D721Med (cell line): ENCODE data around the gene FAM107A.

Source experiments
- DNase-seq: peaks from one replicate; pipeline ENCODE4 v3.0.0; 2011; ENCODE audit warnings: low spot score; ENCODE audit not compliant: insufficient read length
- FAIRE-seq: peaks from 2 replicates; lab custom pipeline; 2011; peaks lifted over from hg19 to GRCh38; lab: Jason Lieb, UNC
- CTCF ChIP-seq: IDR thresholded peaks from 2 replicates; pipeline ENCODE4 v1.5.1; 2012; ENCODE audit warnings: mild to moderate bottlenecking, control low read depth; ENCODE audit not compliant: insufficient read depth; ENCODE audit errors: missing control alignments

FAM107A gene

GRCh38 chr3:58594117-58594516 lies 16.9 kb upstream of the FAM107A start:
- DNase-seq (no peak), FAIRE-seq (no peak)
- TF ChIP-seq CTCF, result no peak

GRCh38 chr3:58591517-58592510 lies 14.6 kb upstream of the FAM107A start:
- DNase-seq (no peak), FAIRE-seq (no peak)
- TF ChIP-seq CTCF, result no peak

- FAIRE-seq, result no peak
- no peak for TF ChIP-seq CTCF
- no peak for DNase-seq
Measured at GRCh38 chr3:58588030-58588614, 10.9 kb upstream of the FAM107A start.

- no peak for DNase-seq
- no peak for FAIRE-seq
- TF ChIP-seq CTCF, result no peak
Measured at GRCh38 chr3:58586776-58587192, 9.6 kb upstream of the FAM107A start.

- FAIRE-seq (no peak), DNase-seq (no peak)
- no peak for TF ChIP-seq CTCF
Measured at GRCh38 chr3:58585994-58586393, 8.8 kb upstream of the FAM107A start.

GRCh38 chr3:58585005-58585786 lies 8.0 kb upstream of the FAM107A start:
- DNase-seq (peak; percentile 92), FAIRE-seq (no peak)
- TF ChIP-seq CTCF, result peak; percentile 30
